T-helper 2 cell (primary cell): ENCODE measurements around the gene LIFR.
A peak's percentile ranks its signal among the peaks of the same experiment; 100 is the strongest.

Source experiments
- DNase-seq, 5 experiments: peaks; one replicate each; pipeline versions ENCODE4 v3.0.0 to v3.0.0-alpha.2; 2012 to 2022

LIFR gene

DNA sequence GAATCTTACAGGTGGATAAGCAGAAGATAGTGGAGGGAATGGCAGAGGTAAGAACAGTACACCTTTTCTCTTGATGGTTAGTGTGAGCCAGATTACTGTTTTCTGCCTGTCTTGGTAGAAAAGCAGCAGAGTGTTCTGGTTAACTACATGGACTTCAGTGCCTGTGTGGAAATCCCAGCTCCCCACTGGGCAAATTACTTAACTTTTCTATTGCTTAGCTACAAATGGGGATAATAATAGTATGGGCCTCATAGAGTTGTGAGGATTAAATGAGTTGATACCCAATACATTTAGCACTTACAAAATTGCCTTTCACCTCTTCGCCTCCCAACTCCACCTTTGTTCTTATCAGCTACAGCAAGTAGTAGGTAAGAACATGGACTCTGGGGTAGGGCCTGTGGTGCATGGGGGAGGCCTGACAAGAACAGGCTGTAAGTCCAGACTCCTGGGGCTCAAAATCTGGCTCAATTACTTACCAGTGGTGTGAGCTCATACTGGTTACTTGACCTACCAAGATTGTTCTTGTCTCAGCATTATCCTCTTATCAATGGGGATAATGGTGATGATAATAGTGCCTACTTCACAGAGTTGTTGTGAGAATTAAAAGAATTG is 125.1 kb downstream of the LIFR start:
- no peak for DNase-seq

DNA sequence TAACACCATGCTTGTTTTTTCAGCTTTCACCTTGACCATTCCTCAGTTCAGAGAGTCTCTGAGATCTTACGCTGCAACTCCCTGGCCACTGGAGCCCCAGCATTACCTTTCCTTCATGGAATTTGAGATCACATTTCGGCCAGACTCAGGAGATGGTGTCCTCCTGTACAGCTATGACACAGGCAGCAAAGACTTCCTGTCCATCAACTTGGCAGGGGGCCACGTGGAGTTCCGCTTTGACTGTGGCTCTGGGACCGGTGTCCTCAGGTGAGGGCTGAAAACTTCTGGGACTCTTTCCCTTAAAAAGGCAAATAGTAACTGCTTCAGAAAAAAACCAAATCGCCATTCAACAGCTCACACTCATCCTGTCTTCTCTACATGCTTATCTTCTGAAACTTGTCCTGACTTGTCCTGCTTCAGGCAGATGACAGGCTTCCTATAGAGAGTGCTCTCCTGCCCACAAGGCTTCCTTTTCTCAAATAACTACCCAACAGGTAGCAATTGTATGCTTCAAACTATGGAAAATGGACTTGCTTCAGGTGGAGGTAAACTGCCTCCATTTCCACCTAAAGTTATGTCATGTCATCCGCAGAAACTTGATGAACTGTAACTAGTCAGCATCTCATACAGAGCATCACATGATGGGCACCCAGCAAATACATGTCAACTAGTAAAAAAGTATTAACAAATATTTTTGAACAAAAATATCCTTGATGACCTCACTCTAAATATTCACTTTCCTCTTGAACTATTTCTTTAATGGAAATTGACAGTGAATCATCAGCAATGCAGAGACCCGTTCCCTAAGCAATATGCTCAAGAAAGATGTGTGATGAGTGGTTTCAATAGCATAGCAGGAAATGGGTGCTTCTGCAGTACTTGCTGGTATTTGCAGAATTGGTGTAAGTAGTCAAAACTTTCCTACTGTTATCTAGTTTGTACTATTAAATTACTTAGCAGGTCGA is 129.2 kb downstream of the LIFR start:
- peak in 1 of 5 experiments; percentile 14 for DNase-seq

DNA sequence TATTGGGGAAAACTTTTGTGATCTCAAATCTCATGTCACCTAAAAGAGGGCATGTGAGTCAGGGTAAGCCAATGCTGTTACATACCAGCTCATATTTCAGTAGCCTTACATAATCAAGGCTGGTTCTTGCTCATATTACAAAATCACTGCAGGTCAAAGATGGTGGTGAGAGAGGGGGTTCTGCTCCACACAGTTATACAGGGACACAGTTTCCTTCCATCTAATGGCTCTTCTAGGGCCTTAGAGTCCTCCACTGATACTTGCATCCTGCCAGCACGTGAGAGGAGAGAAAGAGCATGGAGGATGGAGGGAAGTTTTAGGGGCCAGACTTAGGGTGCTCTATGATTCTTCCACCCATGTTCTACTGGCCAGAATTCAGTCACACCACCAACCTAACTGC is 130.0 kb downstream of the LIFR start:
- DNase-seq, result no peak
